BLaER1 (cell line): Measurements from ENCODE around the gene ZMYND8.
A peak's percentile ranks its signal among the peaks of the same experiment; 100 is the strongest.
"Not testable (repeated sequence)": the region's sequence is repeated elsewhere in the genome, so short reads cannot be mapped to it uniquely, and the experiment has no call there.

Experiments used
- H3K27ac ChIP-seq: shearing (Covaris generic); formaldehyde crosslinking; 2 replicates; pipeline ENCODE4 v1.8.1; 2022
- H3K27me3 ChIP-seq: shearing (Covaris generic); formaldehyde crosslinking; 2 replicates; pipeline ENCODE4 v1.8.1; 2022
- H3K36me3 ChIP-seq: shearing (Covaris generic); formaldehyde crosslinking; 2 replicates; pipeline ENCODE4 v1.8.1; 2022
- H3K4me1 ChIP-seq: shearing (Covaris generic); formaldehyde crosslinking; 2 replicates; pipeline ENCODE4 v1.8.1; 2022
- H3K4me2 ChIP-seq: shearing (Covaris generic); formaldehyde crosslinking; 2 replicates; pipeline ENCODE4 v1.8.1; 2022
- H3K4me3 ChIP-seq: shearing (Covaris generic); formaldehyde crosslinking; 2 replicates; pipeline ENCODE4 v1.8.1; 2022
- H3K9ac ChIP-seq: shearing (Covaris generic); formaldehyde crosslinking; 2 replicates; pipeline ENCODE4 v1.8.1; 2022
- H3K9me3 ChIP-seq: shearing (Covaris generic); formaldehyde crosslinking; 2 replicates; pipeline ENCODE4 v1.8.1; 2022
- H4K20me1 ChIP-seq: shearing (Covaris generic); formaldehyde crosslinking; 2 replicates; pipeline ENCODE4 v1.8.1; 2022
- Cebpa-rat ChIP-seq: shearing (Covaris generic); IDR thresholded peaks from 2 replicates; pipeline ENCODE4 v1.8.1; 2022

The ZMYND8 gene

GRCh38 chr20:47263465-47264084, 92.9 kb downstream of the ZMYND8 start:
- H3K4me1 ChIP-seq = peaks cover 98% of the 10 kb centered on the region
- H3K4me3 ChIP-seq = peak overlapping the region; percentile 67
- no peaks in the 10 kb centered on the region for H3K9me3 ChIP-seq
- peak overlapping the region; percentile 97 for H3K4me2 ChIP-seq
- peak overlapping the region; percentile 91 for H3K9ac ChIP-seq
- H3K27ac ChIP-seq = peak overlapping the region; percentile 96
- H3K27me3 ChIP-seq = no peaks in the 10 kb centered on the region
- peaks cover 60% of the 10 kb centered on the region for H3K36me3 ChIP-seq
- H4K20me1 ChIP-seq = no peaks in the 10 kb centered on the region
- TF ChIP-seq Cebpa-rat = no peak

- H3K4me1 ChIP-seq = peaks cover 98% of the 10 kb centered on the region
These were observed 93.4 kb downstream of the ZMYND8 start for GRCh38 chr20:47263080-47263464.

GRCh38 chr20:47262365-47263013, 94.0 kb downstream of the ZMYND8 start:
- no peaks in the 10 kb centered on the region for H3K9me3 ChIP-seq
- peak overlapping the region; percentile 97 for H3K4me2 ChIP-seq
- peaks cover 61% of the 10 kb centered on the region for H3K36me3 ChIP-seq
- peak overlapping the region; percentile 67 for H3K4me3 ChIP-seq
- H3K27ac ChIP-seq = peak overlapping the region; percentile 96
- no peak for TF ChIP-seq Cebpa-rat
- H3K9ac ChIP-seq = peak overlapping the region; percentile 91
- H4K20me1 ChIP-seq = no peaks in the 10 kb centered on the region
- peaks cover 97% of the 10 kb centered on the region for H3K4me1 ChIP-seq
- no peaks in the 10 kb centered on the region for H3K27me3 ChIP-seq

More at GRCh38 chr20:47263080-47263464, 93.4 kb downstream of the ZMYND8 start:
- Histone ChIP-seq H3K4me3 (peak overlapping the region; percentile 67), H3K4me2 (peak overlapping the region; percentile 97), H3K9me3 (no peaks in the 10 kb centered on the region), H4K20me1 (no peaks in the 10 kb centered on the region), H3K27me3 (no peaks in the 10 kb centered on the region), H3K36me3 (peaks cover 62% of the 10 kb centered on the region), H3K9ac (peak overlapping the region; percentile 91), H3K27ac (peak overlapping the region; percentile 96)
- no peak; the same call in 1 of the 2 replicates for TF ChIP-seq Cebpa-rat

GRCh38 chr20:47262008-47262364, 94.5 kb downstream of the ZMYND8 start:
- Histone ChIP-seq H3K4me3 (peak overlapping the region; percentile 67), H3K36me3 (peaks cover 60% of the 10 kb centered on the region), H3K4me1 (peaks cover 96% of the 10 kb centered on the region), H4K20me1 (peaks cover 2% of the 10 kb centered on the region; the same call in 1 of the 2 replicates), H3K27ac (peak overlapping the region; percentile 96), H3K9me3 (no peaks in the 10 kb centered on the region), H3K9ac (peak overlapping the region; percentile 91), H3K4me2 (peak overlapping the region; percentile 97), H3K27me3 (no peaks in the 10 kb centered on the region)
- no peak for TF ChIP-seq Cebpa-rat

- H3K9me3 ChIP-seq = not testable (repeated sequence)
- peaks cover 63% of the 10 kb centered on the region for H3K36me3 ChIP-seq
These were observed 95.2 kb downstream of the ZMYND8 start for GRCh38 chr20:47261161-47261774.

GRCh38 chr20:47260540-47261126, 95.9 kb downstream of the ZMYND8 start:
- H3K27me3 ChIP-seq, H3K9me3 ChIP-seq: not testable (repeated sequence)
- Histone ChIP-seq H3K4me2 (peak overlapping the region; percentile 97), H4K20me1 (peaks cover 15% of the 10 kb centered on the region), H3K36me3 (peaks cover 63% of the 10 kb centered on the region), H3K4me1 (peaks cover 88% of the 10 kb centered on the region), H3K9ac (peak overlapping the region; percentile 91), H3K27ac (peak overlapping the region; percentile 96), H3K4me3 (peak overlapping the region; percentile 67)

More at GRCh38 chr20:47261161-47261774, 95.2 kb downstream of the ZMYND8 start:
- Histone ChIP-seq H3K4me1 (peaks cover 95% of the 10 kb centered on the region), H3K9ac (peak overlapping the region; percentile 91), H3K4me2 (peak overlapping the region; percentile 97), H3K27ac (peak overlapping the region; percentile 96), H3K4me3 (peak overlapping the region; percentile 67)
- H4K20me1 ChIP-seq, H3K27me3 ChIP-seq: not testable (repeated sequence)

- H3K36me3 ChIP-seq = peaks cover 70% of the 10 kb centered on the region
- H3K9ac ChIP-seq = peak overlapping the region; percentile 91
- peak overlapping the region; percentile 96 for H3K27ac ChIP-seq
- no peaks in the 10 kb centered on the region for H3K9me3 ChIP-seq
- H3K27me3 ChIP-seq = no peaks in the 10 kb centered on the region
- peaks cover 85% of the 10 kb centered on the region for H3K4me1 ChIP-seq
- TF ChIP-seq Cebpa-rat = no peak
- H3K4me3 ChIP-seq = peak overlapping the region; percentile 67
- peak overlapping the region; percentile 97 for H3K4me2 ChIP-seq
- H4K20me1 ChIP-seq = peaks cover 28% of the 10 kb centered on the region
These were observed 97.5 kb downstream of the ZMYND8 start for GRCh38 chr20:47258745-47259695.

- peaks cover 83% of the 10 kb centered on the region for H3K36me3 ChIP-seq
- peak overlapping the region; percentile 91; the same call in 1 of the 2 replicates for H3K9ac ChIP-seq
These were observed 98.7 kb downstream of the ZMYND8 start for GRCh38 chr20:47257771-47258170.

GRCh38 chr20:47257256-47257655, 99.2 kb downstream of the ZMYND8 start:
- H3K27me3 ChIP-seq = no peaks in the 10 kb centered on the region
- peaks cover 88% of the 10 kb centered on the region for H3K36me3 ChIP-seq
- peak overlapping the region; percentile 65; the same call in 1 of the 2 replicates for H3K27ac ChIP-seq
- no peak overlapping the region for H3K4me3 ChIP-seq
- no peak for TF ChIP-seq Cebpa-rat
- H4K20me1 ChIP-seq = peaks cover 45% of the 10 kb centered on the region
- H3K9me3 ChIP-seq = no peaks in the 10 kb centered on the region
- H3K4me2 ChIP-seq = peak overlapping the region; percentile 15
- H3K9ac ChIP-seq = peak overlapping the region; percentile 52; the same call in 1 of the 2 replicates
- peaks cover 88% of the 10 kb centered on the region for H3K4me1 ChIP-seq

More at GRCh38 chr20:47257771-47258170, 98.7 kb downstream of the ZMYND8 start:
- H3K27ac ChIP-seq = peak overlapping the region; percentile 96
- H3K4me2 ChIP-seq = peak overlapping the region; percentile 97
- TF ChIP-seq Cebpa-rat = peak; percentile 31; the same call in 1 of the 2 replicates
- no peaks in the 10 kb centered on the region for H3K9me3 ChIP-seq
- H3K4me1 ChIP-seq = peaks cover 85% of the 10 kb centered on the region
- peaks cover 39% of the 10 kb centered on the region for H4K20me1 ChIP-seq
- H3K4me3 ChIP-seq = peak overlapping the region; percentile 67; the same call in 1 of the 2 replicates
- no peaks in the 10 kb centered on the region for H3K27me3 ChIP-seq
